Coronary artery (tissue), 2 donors: ENCODE measurements around the gene CXCL3.

ENCODE experiments used
- DNase-seq: peaks from one replicate; pipeline ENCODE4 v3.0.0-alpha.2; 2017; ENCODE audit warnings: low spot score
- H3K27ac ChIP-seq, 2 donors: fragments of 200-600 bp; sonication (generic); one replicate each; pipeline ENCODE4 v1.5.1; 2016 to 2019
- H3K4me3 ChIP-seq: fragments of 200-600 bp; sonication (generic); 2 replicates; pipeline ENCODE4 v1.5.1; 2016; ENCODE audit warnings: mild to moderate bottlenecking, moderate library complexity
- CTCF ChIP-seq: fragments of 200-600 bp; sonication (generic); IDR thresholded peaks from one replicate; pipeline ENCODE4 v1.5.1; 2019; ENCODE audit warnings: antibody characterized with exemption

The CXCL3 gene

DNA sequence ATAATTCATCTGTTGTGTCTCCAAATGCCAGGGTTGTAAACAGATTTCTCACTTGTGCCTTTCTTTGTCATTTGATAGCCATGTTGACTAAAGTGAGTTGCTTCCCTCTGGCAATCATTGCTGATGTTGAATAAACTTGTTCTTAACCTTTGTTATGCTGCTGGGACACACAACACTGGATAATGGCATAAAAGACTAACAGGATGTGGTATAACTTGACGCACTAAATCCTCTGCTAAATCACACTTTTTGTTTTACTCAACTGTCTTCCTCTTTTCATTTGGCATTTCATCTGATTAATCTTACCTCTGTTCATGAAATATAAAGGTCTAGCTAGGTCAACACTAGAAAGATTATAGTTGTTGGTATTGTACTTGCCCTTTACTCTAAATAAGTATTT lies 22.4 kb downstream of the CXCL3 start:
- DNase-seq = no peak
- Histone ChIP-seq H3K4me3 (no peak overlapping the region), H3K27ac (no peak overlapping the region)
- TF ChIP-seq CTCF = no peak

DNA sequence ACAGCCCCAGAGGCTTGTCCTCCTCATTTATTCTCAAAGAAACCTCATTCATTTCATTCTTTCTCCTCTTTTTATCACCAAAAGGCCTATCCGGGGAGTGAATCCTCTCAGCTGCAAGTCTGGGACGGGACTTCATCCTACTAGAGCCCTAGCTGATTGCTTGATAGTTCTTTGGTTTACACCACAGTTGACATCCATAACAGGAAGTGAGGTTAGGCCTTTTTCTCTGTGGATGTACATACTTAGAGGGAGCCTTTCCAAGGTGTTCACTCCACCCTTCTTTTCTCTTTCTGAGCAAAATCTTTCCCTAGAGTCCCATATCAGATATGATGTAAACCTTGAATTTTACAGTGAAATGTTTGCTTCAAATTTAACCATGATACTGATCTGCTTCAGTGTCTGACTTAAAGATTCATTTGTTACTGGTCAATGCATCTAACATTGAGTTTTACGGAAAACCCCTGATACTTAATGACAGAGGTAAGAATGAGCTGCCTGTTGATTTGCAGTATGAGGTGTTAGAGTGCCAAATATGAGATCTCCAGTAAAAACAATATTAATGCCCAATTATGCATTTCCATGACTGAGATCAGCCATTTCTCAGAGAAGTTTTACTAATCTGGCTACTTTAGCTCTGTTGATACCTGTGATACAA lies 23.2 kb downstream of the CXCL3 start:
- DNase-seq = no peak
- no peak for TF ChIP-seq CTCF
- Histone ChIP-seq H3K27ac (no peak overlapping the region), H3K4me3 (no peak overlapping the region)

DNA sequence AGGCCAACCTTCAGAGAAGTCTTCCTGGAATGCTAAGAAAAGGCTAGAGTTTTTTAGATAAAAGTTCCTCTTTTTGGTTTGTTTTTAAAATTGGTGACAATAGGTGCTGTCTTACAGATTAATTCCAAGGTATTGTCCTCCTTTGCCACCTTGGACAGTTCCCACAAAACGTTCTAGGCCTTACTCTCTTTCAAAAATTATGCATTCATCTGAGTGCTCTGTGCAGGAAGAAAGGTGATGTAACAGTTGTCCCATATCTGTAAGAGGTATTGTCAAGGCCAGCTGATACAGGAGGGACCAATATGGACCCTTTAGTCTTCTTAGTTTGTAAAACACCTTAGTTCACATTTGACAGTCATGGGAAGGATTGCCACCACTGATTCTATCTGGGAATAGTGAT lies 24.2 kb downstream of the CXCL3 start:
- Histone ChIP-seq H3K4me3 (no peak overlapping the region), H3K27ac (no peak overlapping the region)
- no peak for DNase-seq
- TF ChIP-seq CTCF = no peak

GRCh38 chr4:74013264-74013663 lies 25.2 kb downstream of the CXCL3 start:
- no peak for TF ChIP-seq CTCF
- Histone ChIP-seq H3K27ac (no peak overlapping the region), H3K4me3 (no peak overlapping the region)
- DNase-seq = no peak

DNA sequence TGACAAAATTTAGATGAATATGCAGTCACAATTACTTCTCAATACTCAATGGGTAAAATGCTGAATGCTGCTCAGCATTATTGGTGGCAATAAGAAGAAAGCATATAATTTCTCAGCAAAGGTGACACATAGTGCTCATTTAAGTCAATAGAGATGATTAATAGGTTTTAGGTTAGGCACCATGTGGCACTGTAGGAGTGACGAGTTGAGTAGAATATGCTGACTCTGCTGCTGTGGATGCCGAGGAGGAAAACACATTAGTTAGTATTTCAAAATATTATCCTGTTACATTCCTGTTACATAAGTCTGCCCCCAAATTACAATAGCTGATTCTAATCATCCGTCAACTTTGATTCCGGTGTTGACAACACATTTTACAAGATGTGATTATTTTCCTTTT lies 26.4 kb downstream of the CXCL3 start:
- Histone ChIP-seq H3K4me3 (no peak overlapping the region), H3K27ac (no peak overlapping the region)
- TF ChIP-seq CTCF = no peak
- DNase-seq = no peak

GRCh38 chr4:74009307-74009706 lies 29.2 kb downstream of the CXCL3 start:
- Histone ChIP-seq H3K4me3 (no peak overlapping the region), H3K27ac (no peak overlapping the region)
- no peak for TF ChIP-seq CTCF
- DNase-seq = no peak

GRCh38 chr4:74006009-74006476 lies 32.4 kb downstream of the CXCL3 start:
- no peak for DNase-seq
- no peak for TF ChIP-seq CTCF
- Histone ChIP-seq H3K4me3 (no peak overlapping the region), H3K27ac (no peak overlapping the region)
